Stimulated activated CD8-positive, alpha-beta memory T cell treated with anti-CD3 and anti-CD28 coated beads, Interleukin-15, amount 100 ng/mL, for 48 hours (primary cell): ENCODE data around the gene EZH1.
A peak's percentile ranks its signal among the peaks of the same experiment; 100 is the strongest.
"Not testable (repeated sequence)": the region's sequence is repeated elsewhere in the genome, so short reads cannot be mapped to it uniquely, and the experiment has no call there.

Experiments used
- DNase-seq, 2 donors: peaks; one replicate each; pipeline ENCODE4 v3.0.0-alpha.2; 2020; ENCODE audit warnings: low read depth in 2 of 2

The EZH1 gene

GRCh38 chr17:42669977-42670788, 74.7 kb downstream of the EZH1 start:
- DNase-seq, result no peak

- no peak for DNase-seq
These were observed 75.2 kb downstream of the EZH1 start for GRCh38 chr17:42669705-42669976.

GRCh38 chr17:42667088-42667951, 77.5 kb downstream of the EZH1 start:
- no peak for DNase-seq

GRCh38 chr17:42666126-42666525, 78.7 kb downstream of the EZH1 start:
- not testable (repeated sequence) for DNase-seq

- no peak for DNase-seq
These were observed 79.2 kb downstream of the EZH1 start for GRCh38 chr17:42665581-42666001.

- DNase-seq, result no peak
These were observed 84.0 kb downstream of the EZH1 start for GRCh38 chr17:42660692-42661345.

GRCh38 chr17:42659932-42660274, 84.9 kb downstream of the EZH1 start:
- not testable (repeated sequence) for DNase-seq

- peak; percentile 70 to 72 for DNase-seq
These were observed 85.5 kb downstream of the EZH1 start, which contains the start of gene TUBG2 for GRCh38 chr17:42659079-42659931. Gene TUBG2, plus strand, starts transcription at chr17:42659284. Its CDS starts 220 bp downstream, at chr17:42659504.

- no peak for DNase-seq
These were observed 86.8 kb downstream of the EZH1 start for GRCh38 chr17:42657824-42658588.

- no peak for DNase-seq
These were observed 89.3 kb downstream of the EZH1 start for GRCh38 chr17:42655528-42655927.

- DNase-seq, result no peak
These were observed 91.4 kb downstream of the EZH1 start for GRCh38 chr17:42653179-42654124.

- DNase-seq, result no peak
These were observed 93.4 kb downstream of the EZH1 start for GRCh38 chr17:42651392-42651791.
